Thoracic aorta (tissue), 2 donors: ENCODE data around the gene MRPL58. TPM values are rescaled to one million over a fixed set of nuclear protein-coding genes. Genes with fewer than 3 reads are reported as not detected.

Experiments
- ATAC-seq: fragments of 150-250 bp; one replicate; pipeline ENCODE4 v1.8.0; 2017; ENCODE audit warnings: low read depth; ENCODE audit not compliant: insufficient number of reproducible peaks, low FRiP score
- DNase-seq: peaks from one replicate; pipeline ENCODE4 v3.0.0-alpha.2; 2020; ENCODE audit warnings: low spot score
- H3K27ac ChIP-seq, 2 donors: fragments of 200-600 bp; sonication (generic); 1 replicate in 1 of 2; 2 replicates in 1 of 2; pipeline ENCODE4 v1.5.1; 2016; ENCODE audit warnings: mild to moderate bottlenecking in 2 of 2, moderate library complexity in 2 of 2
- H3K27me3 ChIP-seq: fragments of 200-600 bp; sonication (generic); replicated peaks from 2 replicates; pipeline ENCODE4 v1.6.0; 2016; ENCODE audit warnings: mild to moderate bottlenecking; ENCODE audit not compliant: insufficient read depth
- H3K36me3 ChIP-seq: fragments of 200-600 bp; sonication (generic); one replicate; pipeline ENCODE4 v1.5.1; 2016
- H3K4me1 ChIP-seq, 2 donors: fragments of 200-600 bp; sonication (generic); 1 replicate in 1 of 2; 2 replicates in 1 of 2; pipeline versions ENCODE4 v1.5.1 to v1.6.0; 2016; ENCODE audit warnings: low read depth in 2 of 2, mild to moderate bottlenecking in 1 of 2; ENCODE audit not compliant: control insufficient read depth in 1 of 2
- H3K4me3 ChIP-seq: fragments of 200-600 bp; sonication (generic); 2 replicates; pipeline ENCODE4 v1.5.1; 2016; ENCODE audit warnings: mild to moderate bottlenecking
- H3K9me3 ChIP-seq: fragments of 200-600 bp; sonication (generic); 2 replicates; pipeline ENCODE4 v1.5.1; 2016
- total RNA-seq, 2 donors: library from RNA; depleted of rRNA; stranded (reverse); fragments of >200 nt; gene quantifications; one replicate each; pipeline versions ENCODE4 v1.1.0 to v1.2.3, GENCODE V29; 2016
- TF ChIP-seq, protein P1 (sequence below): fragments of 200-600 bp; sonication (generic); IDR thresholded peaks from one replicate; pipeline ENCODE4 v1.5.1; 2019; ENCODE audit warnings: antibody characterized with exemption

Gene MRPL58
- total RNA-seq, 2 donors from 2014 or later: 40.3 to 82.6 TPM

DNA sequence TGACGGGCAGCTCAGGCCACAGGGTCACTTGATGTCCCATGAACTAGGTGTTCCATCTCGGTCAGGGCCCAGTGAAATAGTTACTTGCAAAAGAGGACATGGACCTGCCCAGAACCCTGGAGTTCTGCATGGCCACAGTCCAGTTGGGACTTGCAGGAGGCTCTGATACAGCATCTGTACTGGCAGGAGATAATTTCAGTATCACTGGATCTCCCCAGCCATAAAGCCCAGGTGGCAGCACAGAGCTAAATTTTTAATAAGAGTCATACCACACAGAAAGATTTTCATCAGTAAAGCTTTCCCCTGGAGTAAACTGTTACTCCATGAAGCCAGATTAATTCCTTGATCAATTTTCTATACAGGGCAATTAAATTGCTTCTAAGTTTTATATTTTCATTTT, 57.3 kb downstream of the MRPL58 start:
- no peak for DNase-seq

More for the DNA sequence above, 57.3 kb downstream of the MRPL58 start:
- no peak for ATAC-seq
- TF ChIP-seq, protein P1, sequence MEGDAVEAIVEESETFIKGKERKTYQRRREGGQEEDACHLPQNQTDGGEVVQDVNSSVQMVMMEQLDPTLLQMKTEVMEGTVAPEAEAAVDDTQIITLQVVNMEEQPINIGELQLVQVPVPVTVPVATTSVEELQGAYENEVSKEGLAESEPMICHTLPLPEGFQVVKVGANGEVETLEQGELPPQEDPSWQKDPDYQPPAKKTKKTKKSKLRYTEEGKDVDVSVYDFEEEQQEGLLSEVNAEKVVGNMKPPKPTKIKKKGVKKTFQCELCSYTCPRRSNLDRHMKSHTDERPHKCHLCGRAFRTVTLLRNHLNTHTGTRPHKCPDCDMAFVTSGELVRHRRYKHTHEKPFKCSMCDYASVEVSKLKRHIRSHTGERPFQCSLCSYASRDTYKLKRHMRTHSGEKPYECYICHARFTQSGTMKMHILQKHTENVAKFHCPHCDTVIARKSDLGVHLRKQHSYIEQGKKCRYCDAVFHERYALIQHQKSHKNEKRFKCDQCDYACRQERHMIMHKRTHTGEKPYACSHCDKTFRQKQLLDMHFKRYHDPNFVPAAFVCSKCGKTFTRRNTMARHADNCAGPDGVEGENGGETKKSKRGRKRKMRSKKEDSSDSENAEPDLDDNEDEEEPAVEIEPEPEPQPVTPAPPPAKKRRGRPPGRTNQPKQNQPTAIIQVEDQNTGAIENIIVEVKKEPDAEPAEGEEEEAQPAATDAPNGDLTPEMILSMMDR: no peak
- peaks cover 9% of the 10 kb centered on the region for H3K36me3 ChIP-seq
- no peak overlapping the region for H3K4me3 ChIP-seq
- H3K4me1 ChIP-seq: no peaks in the 10 kb centered on the region
- H3K9me3 ChIP-seq: no peaks in the 10 kb centered on the region
- no peaks in the 10 kb centered on the region for H3K27me3 ChIP-seq
- H3K27ac ChIP-seq: no peak overlapping the region

Other genes starting within 250 kb of the MRPL58 start
- gene NAT9, start 236.3 kb upstream of the MRPL58 start, total RNA-seq: 10 to 100 TPM; 37.1 to 39.4 TPM
- gene GRIN2C, start 152.8 kb upstream of the MRPL58 start, total RNA-seq: 1 to 10 TPM in 1 of 2 donors, under 1 TPM in 1; 0.42 to 1.4 TPM
- gene FDXR, start 139.7 kb upstream of the MRPL58 start, total RNA-seq: 1 to 10 TPM; 4.4 to 9.7 TPM
- not detected for gene FADS6, start 119.0 kb upstream of the MRPL58 start, total RNA-seq
- gene USH1G, start 89.4 kb upstream of the MRPL58 start, total RNA-seq: not detected
- not detected for gene OTOP2, start 88.4 kb upstream of the MRPL58 start, total RNA-seq
- gene OTOP3, start 76.8 kb upstream of the MRPL58 start, total RNA-seq: not detected
- gene HID1, start 39.9 kb upstream of the MRPL58 start, total RNA-seq: 10 to 100 TPM; 14.3 to 14.8 TPM
- gene CDR2L, start 25.0 kb upstream of the MRPL58 start, total RNA-seq: 10 to 100 TPM; 26.4 to 29.8 TPM
- 100 to 1,000 TPM; 109 to 189 TPM for gene ATP5PD, start 34.3 kb downstream of the MRPL58 start, total RNA-seq
- gene KCTD2, start 34.6 kb downstream of the MRPL58 start, total RNA-seq: 10 to 100 TPM; 18.7 to 22.7 TPM
- gene SLC16A5, start 75.3 kb downstream of the MRPL58 start, total RNA-seq: 10 to 100 TPM in 1 of 2 donors, 1 to 10 TPM in 1; 9.2 to 10.0 TPM
- gene ARMC7, start 97.3 kb downstream of the MRPL58 start, total RNA-seq: 1 to 10 TPM; 6.1 to 7.6 TPM
- 10 to 100 TPM; 57.9 to 80.0 TPM for gene NT5C, start 119.1 kb downstream of the MRPL58 start, total RNA-seq
- gene JPT1, start 141.8 kb downstream of the MRPL58 start, total RNA-seq: 10 to 100 TPM; 19.6 to 45.7 TPM
- gene SUMO2, start 170.3 kb downstream of the MRPL58 start, total RNA-seq: 10 to 100 TPM; 57.9 to 60.1 TPM
- 10 to 100 TPM; 30.3 to 39.3 TPM for gene NUP85, start 193.0 kb downstream of the MRPL58 start, total RNA-seq
- gene GGA3, start 248.9 kb downstream of the MRPL58 start, total RNA-seq: 10 to 100 TPM; 33.3 to 41.9 TPM
- 10 to 100 TPM; 29.0 to 33.2 TPM for gene MRPS7, start 249.2 kb downstream of the MRPL58 start, total RNA-seq